Gastrocnemius medialis (tissue), 4 donors: ENCODE results near the gene OR2AE1. TPM values are rescaled to one million over a fixed set of nuclear protein-coding genes. Genes with fewer than 3 reads are reported as not detected.
"Not testable (repeated sequence)": the region's sequence is repeated elsewhere in the genome, so short reads cannot be mapped to it uniquely, and the experiment has no call there.

Experiments used
- ATAC-seq, 2 donors: fragments of 150-250 bp; one replicate each; pipeline ENCODE4 v1.9.1; 2016
- DNase-seq, 2 donors: peaks; one replicate each; pipeline ENCODE4 v3.0.0-alpha.2; 2019
- H3K27ac ChIP-seq, 4 donors: fragments of 200-600 bp; sonication (generic); 1 replicate in 1 of 4; 2 replicates in 3 of 4; pipeline ENCODE4 v1.5.1; 2016 to 2018; ENCODE audit warnings: mild to moderate bottlenecking in 2 of 4, moderate library complexity in 1 of 4
- H3K27me3 ChIP-seq, 3 donors: fragments of 200-600 bp; sonication (generic) in 2 of 3; 1 replicate in 1 of 3; 2 replicates in 2 of 3; pipeline versions ENCODE4 v1.5.1 to v1.6.0; 2016 to 2019; ENCODE audit warnings: mild to moderate bottlenecking in 1 of 3, moderate library complexity in 1 of 3
- H3K36me3 ChIP-seq, 2 donors: fragments of 200-600 bp; sonication (generic) in 1 of 2; one replicate each; pipeline ENCODE4 v1.5.1; 2017 to 2018
- H3K4me1 ChIP-seq, 2 donors: fragments of 200-600 bp; sonication (generic) in 1 of 2; one replicate each; pipeline ENCODE4 v1.5.1; 2016 to 2017; ENCODE audit warnings: mild to moderate bottlenecking in 2 of 2
- H3K4me3 ChIP-seq, 4 donors: fragments of 200-600 bp; sonication (generic) in 3 of 4; 1 replicate in 1 of 4; 2 replicates in 3 of 4; pipeline ENCODE4 v1.5.1; 2016 to 2019; ENCODE audit warnings: mild to moderate bottlenecking in 2 of 4
- H3K9me3 ChIP-seq, 3 donors: fragments of 200-600 bp; sonication (generic) in 2 of 3; 1 replicate in 1 of 3; 2 replicates in 2 of 3; pipeline ENCODE4 v1.5.1; 2016 to 2019
- CTCF ChIP-seq, 5 experiments: fragments of 450-650 bp in 3 of 5; fragments of 200-600 bp in 2 of 5; sonication (generic) in 2 of 5; IDR thresholded peaks in 4 of 5; conservative IDR thresholded peaks in 1 of 5; 1 replicate in 4 of 5; 2 replicates in 1 of 5; pipeline ENCODE4 v1.5.1; 2016 to 2019; ENCODE audit warnings: antibody characterized with exemption in 5 of 5, mild to moderate bottlenecking in 3 of 5, moderate library complexity in 3 of 5
- POLR2A ChIP-seq, 2 donors: fragments of 450-650 bp; IDR thresholded peaks; one replicate each; pipeline ENCODE4 v1.6.1; 2017; ENCODE audit warnings: antibody characterized with exemption in 2 of 2, mild to moderate bottlenecking in 2 of 2, moderate library complexity in 2 of 2
- in situ Hi-C, 4 donors: fragments of 200-750 bp; cut with MboI; loops; one replicate each; pipeline versions ENCODE4 v1.15.0 to v1.8.0; 2017; ENCODE audit warnings: low sequenced_read_pairs in 4 of 4
- intact Hi-C: fragments of 100-400 bp; cut with DNase I; formaldehyde crosslinking; loops from one replicate; pipeline ENCODE4 v1.15.1; 2023; ENCODE audit warnings: low total_unique reads
- total RNA-seq, 4 donors: library from RNA; depleted of rRNA; stranded (reverse); fragments of >200 nt; gene quantifications; one replicate each; pipeline versions ENCODE4 v1.1.0 to v1.2.3, GENCODE V29; 2016

OR2AE1 gene
- total RNA-seq, 4 donors from 2014 or later, result not detected

DNA sequence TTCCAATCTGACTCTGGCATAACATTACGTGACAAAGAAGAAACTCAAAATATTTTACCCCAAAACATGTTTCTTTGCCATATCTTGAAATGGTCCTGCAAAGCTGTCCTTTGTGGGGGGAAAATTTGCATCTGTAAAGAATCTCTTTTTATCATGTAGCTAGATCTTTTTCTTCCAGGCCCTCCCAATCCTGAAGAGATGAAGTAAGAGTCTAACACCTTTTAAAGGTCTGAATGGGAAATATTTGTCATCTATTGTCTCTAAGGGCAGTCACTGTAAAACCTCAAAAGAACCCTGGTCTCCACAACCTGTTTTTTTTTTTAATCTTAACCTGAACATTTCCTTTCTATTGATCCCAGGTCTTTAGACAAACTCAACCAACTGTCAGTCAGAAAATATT is 8.6 kb downstream of the OR2AE1 start:
- in situ Hi-C loops (no loop called here), intact Hi-C loops (no loop called here)
- TF ChIP-seq CTCF (IDR thresholded peaks at IDR 0.05 in 4 of 5, conservative IDR thresholded peaks at IDR 0.05 in 1 of 5), result no peak
- TF ChIP-seq POLR2A (IDR thresholded peaks at IDR 0.05), result no peak

DNA sequence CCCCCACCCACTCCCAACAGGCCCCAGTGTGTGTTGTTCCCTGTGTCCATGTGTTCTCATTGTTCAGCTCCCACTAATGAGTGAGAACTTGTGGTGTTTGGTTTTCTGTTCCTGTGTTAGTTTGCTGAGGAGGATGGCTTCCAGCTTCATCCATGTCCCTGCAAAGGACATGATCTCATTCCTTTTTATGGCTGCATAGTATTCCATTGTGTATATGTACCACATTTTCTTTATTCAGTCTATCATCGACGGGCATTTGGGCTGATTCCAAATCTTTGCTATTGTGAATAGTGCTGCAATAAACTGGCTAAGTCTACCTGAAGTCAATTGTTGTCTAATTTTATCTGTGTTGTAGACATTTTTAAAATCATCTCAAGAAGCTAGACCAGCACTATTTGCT is 9.4 kb downstream of the OR2AE1 start:
- DNase-seq, H3K36me3 ChIP-seq, H3K4me1 ChIP-seq, H3K27ac ChIP-seq, H3K4me3 ChIP-seq, intact Hi-C loops, in situ Hi-C loops, H3K27me3 ChIP-seq, H3K9me3 ChIP-seq, ATAC-seq: not testable (repeated sequence)

More for the DNA sequence above, 8.6 kb downstream of the OR2AE1 start:
- ATAC-seq (no peak), DNase-seq (no peak)
- Histone ChIP-seq H3K27ac (no peak overlapping the region), H3K4me3 (no peak overlapping the region), H3K9me3 (no peaks in the 10 kb centered on the region), H3K4me1 (no peaks in the 10 kb centered on the region), H3K36me3 (no peaks in the 10 kb centered on the region), H3K27me3 (no peaks in the 10 kb centered on the region)

- Histone ChIP-seq H3K36me3 (no peaks in the 10 kb centered on the region), H3K4me1 (peaks cover 9 to 13% of the 10 kb centered on the region in 2 donors), H3K4me3 (no peak overlapping the region), H3K27me3 (no peaks in the 10 kb centered on the region), H3K9me3 (no peaks in the 10 kb centered on the region), H3K27ac (no peak overlapping the region)
- DNase-seq, result no peak
- in situ Hi-C loops (no loop called here), intact Hi-C loops (no loop called here)
- no peak for TF ChIP-seq POLR2A (IDR thresholded peaks at IDR 0.05)
- TF ChIP-seq CTCF (IDR thresholded peaks at IDR 0.05 in 4 of 5, conservative IDR thresholded peaks at IDR 0.05 in 1 of 5), result no peak
- ATAC-seq, result no peak
These were observed 12.9 kb downstream of the OR2AE1 start for GRCh38 chr7:99863847-99864440.

DNA sequence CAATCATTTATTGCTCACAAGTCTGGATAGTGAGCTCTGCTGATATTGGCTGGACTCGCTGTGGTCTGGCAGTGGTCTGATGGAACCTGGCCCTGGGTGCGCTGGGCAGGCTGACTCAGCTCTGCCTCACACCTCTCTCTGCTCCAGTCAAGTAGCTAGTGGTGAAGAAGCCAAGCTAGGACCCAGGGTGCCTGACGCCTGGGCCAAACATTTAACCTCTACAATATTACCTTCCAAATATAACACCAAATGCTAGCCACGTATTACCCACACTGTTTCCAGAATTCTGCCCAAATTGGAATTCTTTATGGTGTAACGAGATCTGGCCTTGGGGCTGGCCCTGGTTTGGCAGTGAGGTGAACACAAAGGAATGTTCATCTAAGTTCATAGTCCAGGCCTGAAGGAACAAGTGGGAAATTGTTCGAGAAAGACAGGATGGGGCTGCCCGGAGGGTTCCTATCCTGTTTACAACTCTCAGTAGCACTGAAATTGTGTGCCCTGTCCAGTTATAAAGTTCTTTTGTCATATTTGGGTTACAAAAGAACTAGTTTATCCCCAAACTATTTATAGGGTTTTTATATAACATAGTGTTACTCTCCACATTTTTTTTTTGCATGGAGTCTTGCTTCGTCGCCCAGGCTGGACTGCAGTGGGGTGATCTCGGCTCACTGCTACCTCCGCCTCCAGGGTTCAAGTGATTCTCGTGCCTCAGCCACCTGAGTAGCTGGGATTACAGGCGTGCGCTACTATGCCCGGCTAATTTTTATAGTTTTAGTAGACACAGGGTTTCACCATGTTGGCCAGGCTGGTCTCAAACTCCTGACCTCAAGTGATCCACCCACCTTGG is 16.3 kb downstream of the OR2AE1 start:
- in situ Hi-C loops (no loop called here), intact Hi-C loops (no loop called here)
- no peaks in the 10 kb centered on the region for H3K27me3 ChIP-seq
- DNase-seq (peak in 1 of 2 donors; percentile 35), ATAC-seq (peak; percentile 85)
- H3K4me3 ChIP-seq, result no peak overlapping the region
- H3K4me1 ChIP-seq, result peaks cover 9 to 13% of the 10 kb centered on the region in 2 donors
- no peaks in the 10 kb centered on the region for H3K36me3 ChIP-seq
- H3K27ac ChIP-seq, result peak overlapping the region in 3 of 4 donors; percentile 20 to 60 (median 51)
- no peaks in the 10 kb centered on the region for H3K9me3 ChIP-seq
- no peak for TF ChIP-seq CTCF (IDR thresholded peaks at IDR 0.05 in 4 of 5, conservative IDR thresholded peaks at IDR 0.05 in 1 of 5)

GRCh38 chr7:99855236-99855635 is 21.6 kb downstream of the OR2AE1 start:
- TF ChIP-seq POLR2A (IDR thresholded peaks at IDR 0.05) (no peak), CTCF (IDR thresholded peaks at IDR 0.05 in 4 of 5, conservative IDR thresholded peaks at IDR 0.05 in 1 of 5) (no peak)
- in situ Hi-C loops, result no loop called here
- H3K4me1 ChIP-seq, result peaks cover 2 to 6% of the 10 kb centered on the region in 2 donors
- no peak overlapping the region for H3K27ac ChIP-seq
- intact Hi-C loops, result no loop called here
- no peaks in the 10 kb centered on the region for H3K36me3 ChIP-seq
- ATAC-seq (no peak), DNase-seq (no peak)
- H3K9me3 ChIP-seq, result no peaks in the 10 kb centered on the region
- no peaks in the 10 kb centered on the region for H3K27me3 ChIP-seq
- H3K4me3 ChIP-seq, result no peak overlapping the region
